ENCODE results near the gene ATXN7.

ATXN7 gene

DNA sequence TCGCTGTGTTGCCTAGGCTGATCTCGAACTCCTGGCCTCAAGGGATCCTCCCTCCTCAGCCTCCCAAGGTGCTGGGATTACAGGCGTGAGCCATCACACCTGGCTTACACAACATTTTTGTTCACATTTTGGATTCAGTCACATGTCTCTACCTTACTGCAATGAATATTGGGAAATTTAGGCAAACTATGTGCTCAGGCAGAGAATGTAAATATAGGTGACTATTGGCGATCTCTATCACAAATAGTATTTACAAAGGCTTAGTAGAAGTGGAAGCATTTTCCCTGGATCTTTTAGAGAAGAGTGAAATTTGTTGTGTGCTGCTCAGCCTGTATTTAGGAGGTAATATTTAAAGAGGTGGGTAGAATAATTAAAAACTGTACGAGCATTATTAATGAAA lies 27.9 kb downstream of the ATXN7 start:
- TF ChIP-seq, protein P1, sequence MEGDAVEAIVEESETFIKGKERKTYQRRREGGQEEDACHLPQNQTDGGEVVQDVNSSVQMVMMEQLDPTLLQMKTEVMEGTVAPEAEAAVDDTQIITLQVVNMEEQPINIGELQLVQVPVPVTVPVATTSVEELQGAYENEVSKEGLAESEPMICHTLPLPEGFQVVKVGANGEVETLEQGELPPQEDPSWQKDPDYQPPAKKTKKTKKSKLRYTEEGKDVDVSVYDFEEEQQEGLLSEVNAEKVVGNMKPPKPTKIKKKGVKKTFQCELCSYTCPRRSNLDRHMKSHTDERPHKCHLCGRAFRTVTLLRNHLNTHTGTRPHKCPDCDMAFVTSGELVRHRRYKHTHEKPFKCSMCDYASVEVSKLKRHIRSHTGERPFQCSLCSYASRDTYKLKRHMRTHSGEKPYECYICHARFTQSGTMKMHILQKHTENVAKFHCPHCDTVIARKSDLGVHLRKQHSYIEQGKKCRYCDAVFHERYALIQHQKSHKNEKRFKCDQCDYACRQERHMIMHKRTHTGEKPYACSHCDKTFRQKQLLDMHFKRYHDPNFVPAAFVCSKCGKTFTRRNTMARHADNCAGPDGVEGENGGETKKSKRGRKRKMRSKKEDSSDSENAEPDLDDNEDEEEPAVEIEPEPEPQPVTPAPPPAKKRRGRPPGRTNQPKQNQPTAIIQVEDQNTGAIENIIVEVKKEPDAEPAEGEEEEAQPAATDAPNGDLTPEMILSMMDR (IDR thresholded peaks at IDR 0.05; ENCODE audit: borderline replicate concordance, insufficient read depth, low read depth, low read length): no peak
- no peak overlapping the region for H3K4me3 ChIP-seq (ENCODE audit: low read depth, low read length)

DNA sequence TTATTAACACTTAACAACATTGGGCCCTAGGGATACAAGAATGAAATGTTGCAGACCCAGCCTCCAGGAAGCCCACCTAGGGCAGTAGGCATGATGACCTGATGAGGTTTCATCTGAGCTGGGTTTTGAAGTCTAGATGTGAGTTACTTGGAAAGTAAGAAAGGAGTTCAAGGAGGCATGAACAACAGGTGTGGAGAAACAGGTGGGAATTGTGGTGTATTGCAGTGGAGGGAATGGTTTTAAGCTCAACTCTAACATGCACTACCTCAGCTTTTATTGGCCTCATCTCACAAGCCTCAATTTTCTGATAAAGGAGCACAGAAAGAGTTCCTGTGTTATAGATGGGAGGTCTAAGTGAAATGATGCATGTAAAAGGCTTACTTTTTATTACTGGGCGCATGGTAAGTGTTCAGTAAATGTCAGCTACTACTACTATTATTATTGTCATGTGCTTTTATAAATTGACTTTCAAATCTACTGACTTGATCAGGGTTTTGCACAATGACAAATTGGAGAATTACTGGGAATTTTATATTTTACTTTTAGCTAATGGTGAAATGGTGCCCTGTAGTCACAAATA lies 29.2 kb downstream of the ATXN7 start:
- no peak overlapping the region for H3K4me3 ChIP-seq (ENCODE audit: low read depth, low read length)
- TF ChIP-seq, protein P1 (IDR thresholded peaks at IDR 0.05; ENCODE audit: borderline replicate concordance, insufficient read depth, low read depth, low read length): no peak

DNA sequence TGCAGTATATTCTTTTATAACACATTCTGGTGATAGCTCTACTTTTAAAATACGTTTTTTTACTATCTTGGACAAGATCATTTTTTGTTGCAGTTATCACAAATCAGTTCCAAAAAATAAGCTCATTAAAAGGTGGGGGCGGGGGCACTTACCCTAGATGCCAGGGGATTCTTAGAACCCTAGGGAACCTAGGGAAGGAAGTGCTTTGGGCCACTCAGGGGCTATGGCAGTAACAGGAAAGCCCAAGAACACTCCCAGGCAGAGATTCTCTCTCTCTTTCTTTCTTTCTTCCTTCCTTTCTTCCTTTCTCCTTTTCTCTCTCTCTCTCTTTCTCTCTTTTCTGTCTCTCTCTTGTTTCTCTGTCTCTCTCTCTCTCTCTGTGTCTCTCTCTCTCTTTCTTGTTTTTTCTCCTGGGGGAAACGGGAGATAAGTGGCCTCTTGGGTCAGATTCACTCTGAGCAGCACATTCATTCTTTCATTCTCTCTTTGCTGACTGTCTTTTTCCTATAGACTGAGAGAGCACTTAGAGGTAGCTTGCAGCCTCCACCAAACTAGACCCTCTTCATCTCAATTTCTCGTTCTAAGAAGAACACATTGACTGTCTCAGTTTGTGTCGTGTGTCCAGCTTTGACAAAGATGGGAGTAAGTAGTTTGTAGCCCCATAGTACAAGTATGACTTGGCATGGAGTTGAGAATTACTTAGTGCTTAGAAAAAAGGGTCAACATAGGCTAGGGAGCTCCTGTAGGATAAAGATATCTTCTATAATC lies 31.9 kb downstream of the ATXN7 start:
- TF ChIP-seq, protein P1 (IDR thresholded peaks at IDR 0.05; ENCODE audit: borderline replicate concordance, insufficient read depth, low read depth, low read length): no peak

DNA sequence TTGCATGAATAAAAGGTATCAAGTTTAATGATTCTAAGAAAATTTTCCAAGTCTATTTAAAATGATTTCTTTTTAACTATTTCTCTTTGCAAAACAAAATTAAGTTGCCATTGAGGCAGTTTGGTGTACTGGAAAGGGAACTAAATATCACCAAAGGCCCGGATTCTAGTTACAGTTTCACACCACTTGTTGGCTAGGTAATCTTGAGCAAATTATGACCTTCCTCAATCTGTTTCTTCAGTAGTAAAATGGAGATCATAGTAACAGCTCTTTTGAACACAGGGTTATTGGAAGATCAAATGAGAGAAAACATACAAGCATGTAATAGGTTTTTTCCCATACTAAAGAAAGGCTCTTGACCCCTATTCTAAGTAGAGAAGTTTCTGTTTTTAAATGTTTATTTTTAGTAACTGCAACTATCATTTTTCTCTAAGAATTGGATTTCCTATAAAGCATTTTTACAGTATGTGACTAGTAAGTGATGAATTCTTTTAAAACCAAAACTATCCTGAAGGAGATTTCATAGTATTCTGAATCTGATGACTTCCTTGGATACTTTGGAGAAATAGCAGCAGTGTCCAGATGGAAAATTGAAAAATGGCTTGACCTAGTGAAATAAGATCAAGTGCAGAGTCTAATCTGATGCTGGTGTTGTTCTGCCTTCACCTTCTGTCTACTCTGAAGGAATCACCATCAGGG lies 32.8 kb downstream of the ATXN7 start:
- H3K4me3 ChIP-seq (ENCODE audit: low read depth, low read length): no peak overlapping the region
- TF ChIP-seq, protein P1 (IDR thresholded peaks at IDR 0.05; ENCODE audit: borderline replicate concordance, insufficient read depth, low read depth, low read length): no peak

More for the DNA sequence above, 31.9 kb downstream of the ATXN7 start:
- no peak overlapping the region for H3K4me3 ChIP-seq (ENCODE audit: low read depth, low read length)

DNA sequence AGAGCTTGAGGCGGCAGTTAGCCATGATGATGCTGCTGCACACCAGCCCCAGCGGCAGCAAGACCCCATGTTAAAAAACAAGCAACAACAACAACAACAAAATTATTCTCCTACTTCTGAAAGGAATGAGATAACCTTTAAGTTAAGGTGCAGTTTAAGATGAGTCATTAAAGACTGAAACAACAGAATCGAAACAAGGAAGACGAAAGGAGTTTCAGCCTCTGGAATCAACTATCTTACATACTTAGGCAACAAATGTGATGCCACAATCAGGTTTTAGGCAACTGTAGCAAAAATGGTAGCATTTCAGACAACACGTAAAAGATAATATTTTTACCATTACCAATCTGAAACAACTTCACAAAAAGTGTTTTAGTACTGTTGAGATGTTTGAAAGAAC lies 36.3 kb downstream of the ATXN7 start:
- TF ChIP-seq, protein P1 (IDR thresholded peaks at IDR 0.05; ENCODE audit: borderline replicate concordance, insufficient read depth, low read depth, low read length): no peak
- no peak overlapping the region for H3K4me3 ChIP-seq (ENCODE audit: low read depth, low read length)

DNA sequence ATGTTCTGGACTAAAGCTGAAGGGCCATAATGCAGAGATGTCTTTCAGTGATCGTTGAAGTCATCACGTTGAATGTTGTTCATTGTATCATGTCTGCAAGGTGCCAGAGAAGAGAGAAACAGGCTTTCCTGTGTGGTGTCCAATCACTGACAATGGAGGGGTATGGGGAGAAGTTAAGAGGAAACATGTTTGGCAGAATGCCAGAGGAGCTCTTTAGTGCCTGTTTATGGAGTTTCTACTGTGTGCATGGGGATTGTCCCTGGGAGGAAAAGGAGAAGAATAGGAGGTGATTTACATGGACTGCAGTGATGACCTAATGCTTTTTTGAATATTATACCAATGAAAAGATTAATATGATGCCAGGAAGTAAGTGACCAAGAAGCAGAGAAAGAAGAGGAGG lies 36.8 kb downstream of the ATXN7 start:
- no peak overlapping the region for H3K4me3 ChIP-seq (ENCODE audit: low read depth, low read length)
- TF ChIP-seq, protein P1 (IDR thresholded peaks at IDR 0.05; ENCODE audit: borderline replicate concordance, insufficient read depth, low read depth, low read length): no peak
